GM12878 (cell line): ENCODE measurements around the gene CRIM1. TPM values are rescaled to one million over a fixed set of nuclear protein-coding genes. Genes with fewer than 3 reads are reported as not detected.

Experiments used
- ATAC-seq: fragments of 200-7000 bp; cut with Tn5 transposase; 3 replicates; pipeline ENCODE4 v1.9.1; 2020; ENCODE audit warnings: mild to moderate bottlenecking, moderate library complexity
- BruUV-seq: library from RNA; stranded (reverse); fragments of 400-500 nt; replicated peaks from 2 replicates; lab custom pipeline; 2021; lab: Mats Ljungman, UMichigan
- CTCF ChIA-PET: fragments of 300-600 bp; sonication (Branson Sonifier 250); formaldehyde crosslinking; extraction: SDS; loops from one replicate; lab custom pipeline; 2021; ENCODE audit warnings: inconsistent platforms; lab: Yijun Ruan, JAX
- POLR2A ChIA-PET: fragments of 350-600 bp; formaldehyde crosslinking; extraction: SDS; loops from one replicate; lab custom pipeline; 2021; ENCODE audit warnings: inconsistent platforms; lab: Charles Lee
- RAD21 ChIA-PET: fragments of 300-600 bp; sonication (Branson Sonifier 250); formaldehyde crosslinking; loops from one replicate; lab custom pipeline; 2023; ENCODE audit warnings: antibody characterized with exemption; ENCODE audit not compliant: unreplicated experiment; lab: Charles Lee
- SMC1A ChIA-PET: fragments of 300-600 bp; sonication (Branson Sonifier 250); formaldehyde crosslinking; loops from one replicate; lab custom pipeline; 2023; ENCODE audit not compliant: unreplicated experiment, uncharacterized antibody; lab: Charles Lee
- DNase-seq: peaks from one replicate; pipeline ENCODE4 v3.0.0-alpha.2; 2011; ENCODE audit warnings: low read depth, low spot score
- FAIRE-seq: peaks from 3 replicates; lab custom pipeline; 2011; peaks lifted over from hg19 to GRCh38; lab: Jason Lieb, UNC
- H2AFZ ChIP-seq: 2 replicates; pipeline ENCODE4 v1.6.0; 2011; ENCODE audit warnings: low read depth, low read length, control low read depth; ENCODE audit not compliant: control insufficient read depth
- H3K27ac ChIP-seq: 2 replicates; pipeline ENCODE4 v1.5.1; 2011; ENCODE audit warnings: control low read depth; ENCODE audit not compliant: control insufficient read depth, insufficient read depth
- H3K27me3 ChIP-seq, 2 experiments: replicated peaks in 1 of 2; 2 replicates each; pipeline versions ENCODE4 v1.6.0 to v1.6.1; 2011; ENCODE audit warnings: low read length in 1 of 2; ENCODE audit not compliant: control insufficient read depth in 2 of 2, insufficient read depth in 2 of 2
- H3K36me3 ChIP-seq, 2 experiments: 2 replicates each; pipeline ENCODE4 v1.5.1; 2011; ENCODE audit warnings: low read length in 1 of 2; ENCODE audit not compliant: control insufficient read depth in 2 of 2, insufficient read depth in 2 of 2
- H3K4me1 ChIP-seq: 2 replicates; pipeline ENCODE4 v1.6.1; 2011; ENCODE audit warnings: mild to moderate bottlenecking, low read length, moderate library complexity, mixed read lengths; ENCODE audit not compliant: control insufficient read depth, insufficient read depth
- H3K4me2 ChIP-seq: 2 replicates; pipeline ENCODE4 v1.6.0; 2011; ENCODE audit warnings: control low read depth; ENCODE audit not compliant: control insufficient read depth, insufficient read depth
- H3K4me3 ChIP-seq: fragments of 200-600 bp; sonication (generic); 2 replicates; pipeline ENCODE4 v1.5.1; 2016
- H3K79me2 ChIP-seq: 2 replicates; pipeline ENCODE4 v1.6.0; 2011; ENCODE audit warnings: low read length; ENCODE audit not compliant: control insufficient read depth, insufficient read depth
- H3K9ac ChIP-seq: 2 replicates; pipeline ENCODE4 v1.8.0; 2011; ENCODE audit warnings: low read length, control low read depth, mixed read lengths; ENCODE audit not compliant: control insufficient read depth, insufficient read depth
- H3K9me3 ChIP-seq: replicated peaks from 3 replicates; pipeline ENCODE4 v1.5.1; 2011; ENCODE audit warnings: mild to moderate bottlenecking, low read length; ENCODE audit not compliant: control insufficient read depth, insufficient read depth
- H4K20me1 ChIP-seq: 2 replicates; pipeline ENCODE4 v1.6.0; 2011; ENCODE audit not compliant: control insufficient read depth, insufficient read depth
- EP300 ChIP-seq, 2 experiments: fragments of 150-350 bp in 1 of 2; IDR thresholded peaks; 2 replicates each; pipeline ENCODE4 v1.6.1; 2011 to 2012; ENCODE audit warnings: low read depth in 2 of 2, low read length in 2 of 2, borderline replicate concordance in 1 of 2, improper control_type of control experiment in 1 of 2, inconsistent platforms in 1 of 2; ENCODE audit not compliant: control insufficient read depth in 1 of 2
- NFYA ChIP-seq: IDR thresholded peaks from 2 replicates; pipeline ENCODE4 v1.6.1; 2011; ENCODE audit warnings: low read depth, mild to moderate bottlenecking, low read length, improper control_type of control experiment, borderline replicate concordance
- RBBP5 ChIP-seq: fragments of 200-600 bp; sonication (generic); conservative IDR thresholded peaks from 2 replicates; pipeline ENCODE4 v1.6.1; 2016
- STAT1 ChIP-seq: fragments of 450-650 bp; conservative IDR thresholded peaks from 2 replicates; pipeline ENCODE4 v1.6.1; 2014; ENCODE audit warnings: antibody characterized with exemption, mild to moderate bottlenecking
- ZZZ3 ChIP-seq: IDR thresholded peaks from 2 replicates; pipeline ENCODE4 v1.6.1; 2011; ENCODE audit warnings: low read depth; ENCODE audit not compliant: control insufficient read depth, insufficient read length
- WGBS: methylation state at CpG from one replicate; pipeline ENCODE4 v1.1.6; 2016; ENCODE audit warnings: low lambda C conversion rate; ENCODE audit not compliant: insufficient replicate concordance, insufficient coverage; ENCODE audit errors: missing lambda C conversion rate; 5-methylcytosine and 5-hydroxymethylcytosine counted together
- in situ Hi-C: fragments of 300-500 bp; cut with MboI; formaldehyde crosslinking; loops from 9 replicates; pipeline ENCODE4 v1.14.3; 2018; ENCODE audit warnings: mixed read lengths
- intact Hi-C: fragments of 100-400 bp; cut with micrococcal nuclease; formaldehyde crosslinking; loops from one replicate; pipeline ENCODE4 v1.14.2; 2022; ENCODE audit not compliant: unreplicated experiment
- polyA plus RNA-seq, 11 experiments: library from polyadenylated mRNA; depleted of rRNA in 4 of 11; unstranded in 6 of 11; stranded (reverse) in 5 of 11; fragments of >200 nt; fragmentation: Nextera tagmentation in 4 of 11; fragmentation: Illumina TruSeq in 1 of 11; extraction: Ambion mirVana in 4 of 11; extraction: Trizol in 1 of 11; gene quantifications; 1 replicate in 1 of 11; 2 replicates in 10 of 11; pipeline versions ENCODE4 v1.2.1 to v1.2.3, GENCODE V29; 2011 to 2016; ENCODE audit warnings: inconsistent platforms in 2 of 11, missing spikeins in 2 of 11, low read depth in 1 of 11
- total RNA-seq, 4 experiments: library from RNA; depleted of rRNA in 3 of 4; stranded (reverse); fragments of >200 nt in 3 of 4; fragmentation: Illumina TruSeq in 1 of 4; extraction: Trizol in 1 of 4; gene quantifications; 2 replicates each; pipeline versions ENCODE4 v1.2.1 to v1.2.3, GENCODE V29; 2013 to 2021
- TF ChIP-seq, protein P1 (sequence below): IDR thresholded peaks from 2 replicates; pipeline ENCODE4 v1.6.1; 2012; ENCODE audit warnings: improper control_type of control experiment, low read depth, low read length; ENCODE audit not compliant: insufficient replicate concordance

The CRIM1 gene
- total and polyA plus RNA-seq, 10 of the 15 experiments (the other 5 are each of a cell fraction or from before 2014, with no cell fraction given) = 0.42 to 7.4 (median 3.1) TPM

DNA sequence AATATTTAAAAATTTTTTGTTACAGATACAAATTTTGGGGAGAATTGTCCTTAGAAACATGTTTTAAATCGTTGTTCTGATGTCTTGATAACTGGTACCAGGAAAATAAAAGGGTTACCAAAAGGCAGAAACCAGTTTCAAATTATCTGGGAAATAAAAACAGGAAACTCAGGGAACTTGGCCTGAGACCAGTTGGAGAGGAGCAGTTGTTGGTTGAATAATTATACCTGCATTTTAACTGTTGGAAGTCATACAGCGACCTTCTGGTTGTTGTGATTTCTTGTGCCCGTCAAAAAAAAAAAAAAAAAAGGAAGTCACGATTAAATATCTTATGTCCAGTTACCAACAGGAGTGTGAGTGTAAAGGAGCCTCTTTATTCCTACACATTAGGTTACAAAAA lies 51.8 kb downstream of the CRIM1 start:
- ATAC-seq (no peak), DNase-seq (no peak), FAIRE-seq (no peak)
- no peaks in the 10 kb centered on the region; the same call in 2 of the 3 replicates for H3K9me3 ChIP-seq
- ChIA-PET CTCF (interaction anchor here (1.4 kb wide), 1 partner anchor 11 kb away, joined by 3 read pairs; no protein-coding TSS in a partner anchor), SMC1A (no interaction called here), RAD21 (no interaction called here), POLR2A (no interaction called here)
- no peak overlapping the region for H3K9ac ChIP-seq
- H3K79me2 ChIP-seq = no peaks in the 10 kb centered on the region
- no peak overlapping the region for H3K4me2 ChIP-seq
- no peak overlapping the region for H2AFZ ChIP-seq
- in situ Hi-C loops = no loop called here
- no peaks in the 10 kb centered on the region for H3K27me3 ChIP-seq
- no peak for TF ChIP-seq ZZZ3
- H4K20me1 ChIP-seq = no peaks in the 10 kb centered on the region
- no peaks in the 10 kb centered on the region for H3K36me3 ChIP-seq
- H3K4me3 ChIP-seq = no peak overlapping the region
- peaks cover 9% of the 10 kb centered on the region for H3K4me1 ChIP-seq
- BruUV-seq = no TSS peak
- intact Hi-C loops = no loop called here
- WGBS = 17% methylated on average over 3 of the region's 4 CpGs
- H3K27ac ChIP-seq = no peak overlapping the region

- BruUV-seq = no TSS peak
- Histone ChIP-seq H3K27me3 (no peaks in the 10 kb centered on the region), H3K79me2 (no peaks in the 10 kb centered on the region), H3K9ac (no peak overlapping the region), H3K36me3 (no peaks in the 10 kb centered on the region), H3K27ac (no peak overlapping the region), H3K4me2 (no peak overlapping the region), H4K20me1 (no peaks in the 10 kb centered on the region), H3K4me3 (no peak overlapping the region), H3K4me1 (peaks cover 9% of the 10 kb centered on the region), H3K9me3 (no peaks in the 10 kb centered on the region; the same call in 2 of the 3 replicates), H2AFZ (no peak overlapping the region)
- DNase-seq (no peak), FAIRE-seq (no peak), ATAC-seq (no peak)
- ChIA-PET POLR2A (no interaction called here), SMC1A (interaction anchor here (1.7 kb wide), 1 partner anchor 9 kb away, joined by 3 read pairs; no protein-coding TSS in a partner anchor), CTCF (no interaction called here), RAD21 (no interaction called here)
- in situ Hi-C loops = no loop called here
- intact Hi-C loops = no loop called here
- no peak for TF ChIP-seq RBBP5
- no peak for TF ChIP-seq NFYA
- TF ChIP-seq, protein P1, sequence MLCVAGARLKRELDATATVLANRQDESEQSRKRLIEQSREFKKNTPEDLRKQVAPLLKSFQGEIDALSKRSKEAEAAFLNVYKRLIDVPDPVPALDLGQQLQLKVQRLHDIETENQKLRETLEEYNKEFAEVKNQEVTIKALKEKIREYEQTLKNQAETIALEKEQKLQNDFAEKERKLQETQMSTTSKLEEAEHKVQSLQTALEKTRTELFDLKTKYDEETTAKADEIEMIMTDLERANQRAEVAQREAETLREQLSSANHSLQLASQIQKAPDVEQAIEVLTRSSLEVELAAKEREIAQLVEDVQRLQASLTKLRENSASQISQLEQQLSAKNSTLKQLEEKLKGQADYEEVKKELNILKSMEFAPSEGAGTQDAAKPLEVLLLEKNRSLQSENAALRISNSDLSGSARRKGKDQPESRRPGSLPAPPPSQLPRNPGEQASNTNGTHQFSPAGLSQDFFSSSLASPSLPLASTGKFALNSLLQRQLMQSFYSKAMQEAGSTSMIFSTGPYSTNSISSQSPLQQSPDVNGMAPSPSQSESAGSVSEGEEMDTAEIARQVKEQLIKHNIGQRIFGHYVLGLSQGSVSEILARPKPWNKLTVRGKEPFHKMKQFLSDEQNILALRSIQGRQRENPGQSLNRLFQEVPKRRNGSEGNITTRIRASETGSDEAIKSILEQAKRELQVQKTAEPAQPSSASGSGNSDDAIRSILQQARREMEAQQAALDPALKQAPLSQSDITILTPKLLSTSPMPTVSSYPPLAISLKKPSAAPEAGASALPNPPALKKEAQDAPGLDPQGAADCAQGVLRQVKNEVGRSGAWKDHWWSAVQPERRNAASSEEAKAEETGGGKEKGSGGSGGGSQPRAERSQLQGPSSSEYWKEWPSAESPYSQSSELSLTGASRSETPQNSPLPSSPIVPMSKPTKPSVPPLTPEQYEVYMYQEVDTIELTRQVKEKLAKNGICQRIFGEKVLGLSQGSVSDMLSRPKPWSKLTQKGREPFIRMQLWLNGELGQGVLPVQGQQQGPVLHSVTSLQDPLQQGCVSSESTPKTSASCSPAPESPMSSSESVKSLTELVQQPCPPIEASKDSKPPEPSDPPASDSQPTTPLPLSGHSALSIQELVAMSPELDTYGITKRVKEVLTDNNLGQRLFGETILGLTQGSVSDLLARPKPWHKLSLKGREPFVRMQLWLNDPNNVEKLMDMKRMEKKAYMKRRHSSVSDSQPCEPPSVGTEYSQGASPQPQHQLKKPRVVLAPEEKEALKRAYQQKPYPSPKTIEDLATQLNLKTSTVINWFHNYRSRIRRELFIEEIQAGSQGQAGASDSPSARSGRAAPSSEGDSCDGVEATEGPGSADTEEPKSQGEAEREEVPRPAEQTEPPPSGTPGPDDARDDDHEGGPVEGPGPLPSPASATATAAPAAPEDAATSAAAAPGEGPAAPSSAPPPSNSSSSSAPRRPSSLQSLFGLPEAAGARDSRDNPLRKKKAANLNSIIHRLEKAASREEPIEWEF = no peak
- no peak for TF ChIP-seq EP300 (IDR thresholded peaks at IDR 0.05; ENCODE audit: borderline replicate concordance in 1 of 2, control insufficient read depth in 1 of 2, low read depth in 2 of 2, low read length in 2 of 2)
- TF ChIP-seq STAT1 = no peak
- 53% methylated on average over 10 of the region's 10 CpGs for WGBS
These were observed 52.7 kb downstream of the CRIM1 start for GRCh38 chr2:36408198-36408703.
